Caco-2 (cell line): ENCODE measurements around the gene PNLIPRP2. TPM values are rescaled to one million over a fixed set of nuclear protein-coding genes. Genes with fewer than 3 reads are reported as not detected.

Experiments
- BruUV-seq: library from RNA; stranded (reverse); fragments of 400-500 nt; replicated peaks from 2 replicates; lab custom pipeline; 2021; lab: Mats Ljungman, UMichigan
- CTCF ChIA-PET: fragments of 300-600 bp; sonication (Branson Sonifier 250); formaldehyde crosslinking; loops from one replicate; lab custom pipeline; 2022; ENCODE audit warnings: antibody characterized with exemption; lab: Charles Lee
- POLR2A ChIA-PET: fragments of 300-600 bp; sonication (Branson Sonifier 250); formaldehyde crosslinking; loops from one replicate; lab custom pipeline; 2022; ENCODE audit warnings: antibody characterized with exemption; lab: Charles Lee
- DNase-seq, 2 experiments: peaks; one replicate each; pipeline versions ENCODE4 v3.0.0 to v3.0.0-alpha.2; 2020 to 2022
- H3K27me3 ChIP-seq: replicated peaks from 2 replicates; pipeline ENCODE4 v1.6.0; 2011; ENCODE audit warnings: low read length; ENCODE audit not compliant: control insufficient read depth, insufficient read depth
- H3K36me3 ChIP-seq: 2 replicates; pipeline ENCODE4 v1.5.1; 2011; ENCODE audit warnings: low read length; ENCODE audit not compliant: control insufficient read depth, insufficient read depth
- H3K4me1 ChIP-seq: fragments of 250-450 bp; sonication (Bioruptor Pico); 2 replicates; pipeline ENCODE4 v1.5.1; 2020; ENCODE audit warnings: mild to moderate bottlenecking
- H3K4me3 ChIP-seq: 2 replicates; pipeline ENCODE4 v1.5.1; 2011; ENCODE audit warnings: low read depth, mild to moderate bottlenecking, control low read depth, low read length
- H3K9me3 ChIP-seq: fragments of 250-450 bp; sonication (Bioruptor Pico); 2 replicates; pipeline ENCODE4 v1.5.1; 2020; ENCODE audit warnings: mild to moderate bottlenecking, moderate library complexity
- H3K27ac Mint-ChIP-seq: one replicate; pipeline ENCODE4 v1.8.0; 2022; ENCODE audit warnings: mixed read lengths; ENCODE audit not compliant: unreplicated experiment
- H3K27me3 Mint-ChIP-seq: one replicate; pipeline ENCODE4 v1.8.0; 2022; ENCODE audit warnings: mixed read lengths; ENCODE audit not compliant: insufficient read depth, unreplicated experiment
- H3K36me3 Mint-ChIP-seq: one replicate; pipeline ENCODE4 v1.8.0; 2022; ENCODE audit warnings: mild to moderate bottlenecking, mixed read lengths; ENCODE audit not compliant: insufficient read depth, unreplicated experiment
- H3K4me1 Mint-ChIP-seq: one replicate; pipeline ENCODE4 v1.8.0; 2022; ENCODE audit warnings: low read depth, mixed read lengths; ENCODE audit not compliant: unreplicated experiment
- H3K4me3 Mint-ChIP-seq: one replicate; pipeline ENCODE4 v1.8.0; 2022; ENCODE audit warnings: mild to moderate bottlenecking, moderate library complexity, mixed read lengths; ENCODE audit not compliant: unreplicated experiment
- H3K9me3 Mint-ChIP-seq: one replicate; pipeline ENCODE4 v1.8.0; 2022; ENCODE audit warnings: mixed read lengths; ENCODE audit not compliant: unreplicated experiment
- CTCF ChIP-seq, 2 experiments: fragments of 200-600 bp in 1 of 2; IDR thresholded peaks; 1 replicate in 1 of 2; 2 replicates in 1 of 2; pipeline versions ENCODE4 v1.5.1 to v1.8.0; 2011 to 2022; ENCODE audit warnings: antibody characterized with exemption in 1 of 2, control low read depth in 1 of 2, inconsistent platforms in 1 of 2, low read depth in 1 of 2, low read length in 1 of 2, mild to moderate bottlenecking in 1 of 2, moderate library complexity in 1 of 2; ENCODE audit not compliant: insufficient read depth in 1 of 2, severe bottlenecking in 1 of 2, unreplicated experiment in 1 of 2
- intact Hi-C: fragments of 100-400 bp; cut with micrococcal nuclease; formaldehyde crosslinking; loops from one replicate; pipeline ENCODE4 v1.10.0; 2022; ENCODE audit not compliant: unreplicated experiment
- total RNA-seq: library from RNA; stranded (reverse); gene quantifications from 2 replicates; pipeline ENCODE4 v1.2.3, GENCODE V29; 2022

The PNLIPRP2 gene
- total RNA-seq, 1 experiment from 2014 or later: 1.00 TPM

GRCh38 chr10:116615199-116615776, 5.5 kb upstream of the PNLIPRP2 start:
- no peaks in the 10 kb centered on the region for H3K36me3 Mint-ChIP-seq
- Histone ChIP-seq H3K4me1 (peaks cover 8% of the 10 kb centered on the region), H3K9me3 (no peaks in the 10 kb centered on the region; the same call in 1 of the 2 replicates), H3K4me3 (no peak overlapping the region), H3K36me3 (no peaks in the 10 kb centered on the region), H3K27me3 (no peaks in the 10 kb centered on the region)
- no TSS peak for BruUV-seq
- no peaks in the 10 kb centered on the region for H3K9me3 Mint-ChIP-seq
- H3K4me3 Mint-ChIP-seq: no peak overlapping the region
- intact Hi-C loops: no loop called here
- no peak for TF ChIP-seq CTCF (IDR thresholded peaks at IDR 0.05; ENCODE audit: insufficient read depth in 1 of 2, low read depth in 1 of 2, low read length in 1 of 2, severe bottlenecking in 1 of 2, unreplicated experiment in 1 of 2)
- H3K27ac Mint-ChIP-seq: no peak overlapping the region
- DNase-seq: no peak
- H3K4me1 Mint-ChIP-seq: peaks cover 1% of the 10 kb centered on the region
- ChIA-PET POLR2A (no interaction called here), CTCF (no interaction called here)
- H3K27me3 Mint-ChIP-seq: no peaks in the 10 kb centered on the region

DNA sequence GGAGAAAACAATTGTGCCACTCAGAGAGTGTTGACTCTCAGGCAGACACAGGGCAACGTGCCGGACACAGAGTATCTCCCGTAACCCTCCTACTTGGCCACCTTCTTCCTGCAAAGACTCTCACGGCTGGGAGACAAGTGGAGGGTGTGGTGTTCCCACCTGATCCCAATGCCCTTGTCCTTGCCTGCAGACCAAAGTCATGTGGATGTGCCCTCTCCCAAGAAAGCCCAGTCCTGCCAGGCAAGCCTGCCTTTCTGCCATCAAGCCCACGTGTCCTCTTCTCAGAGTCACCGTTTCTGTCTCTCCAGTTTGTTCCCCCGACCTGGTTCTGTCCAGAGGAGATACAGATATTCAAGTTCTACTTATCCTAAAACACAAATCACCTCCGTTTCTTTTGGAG, 723 bp downstream of the PNLIPRP2 start:
- Histone ChIP-seq H3K36me3 (no peaks in the 10 kb centered on the region), H3K27me3 (no peaks in the 10 kb centered on the region), H3K4me3 (no peak overlapping the region), H3K4me1 (peaks cover 19% of the 10 kb centered on the region), H3K9me3 (no peaks in the 10 kb centered on the region; the same call in 1 of the 2 replicates)
- DNase-seq: no peak
- POLR2A ChIA-PET: no interaction called here
- intact Hi-C loops: loop anchor here (10.0 kb wide), 1 partner anchor 553 kb away; no protein-coding TSS in a partner anchor
- TF ChIP-seq CTCF (IDR thresholded peaks at IDR 0.05; ENCODE audit: insufficient read depth in 1 of 2, low read depth in 1 of 2, low read length in 1 of 2, severe bottlenecking in 1 of 2, unreplicated experiment in 1 of 2): no peak
- Mint-ChIP-seq H3K4me1 (peaks cover 15% of the 10 kb centered on the region), H3K36me3 (no peaks in the 10 kb centered on the region), H3K4me3 (no peak overlapping the region), H3K27me3 (no peaks in the 10 kb centered on the region), H3K9me3 (peaks cover 12% of the 10 kb centered on the region), H3K27ac (no peak overlapping the region)
- no TSS peak for BruUV-seq
- CTCF ChIA-PET: no interaction called here

DNA sequence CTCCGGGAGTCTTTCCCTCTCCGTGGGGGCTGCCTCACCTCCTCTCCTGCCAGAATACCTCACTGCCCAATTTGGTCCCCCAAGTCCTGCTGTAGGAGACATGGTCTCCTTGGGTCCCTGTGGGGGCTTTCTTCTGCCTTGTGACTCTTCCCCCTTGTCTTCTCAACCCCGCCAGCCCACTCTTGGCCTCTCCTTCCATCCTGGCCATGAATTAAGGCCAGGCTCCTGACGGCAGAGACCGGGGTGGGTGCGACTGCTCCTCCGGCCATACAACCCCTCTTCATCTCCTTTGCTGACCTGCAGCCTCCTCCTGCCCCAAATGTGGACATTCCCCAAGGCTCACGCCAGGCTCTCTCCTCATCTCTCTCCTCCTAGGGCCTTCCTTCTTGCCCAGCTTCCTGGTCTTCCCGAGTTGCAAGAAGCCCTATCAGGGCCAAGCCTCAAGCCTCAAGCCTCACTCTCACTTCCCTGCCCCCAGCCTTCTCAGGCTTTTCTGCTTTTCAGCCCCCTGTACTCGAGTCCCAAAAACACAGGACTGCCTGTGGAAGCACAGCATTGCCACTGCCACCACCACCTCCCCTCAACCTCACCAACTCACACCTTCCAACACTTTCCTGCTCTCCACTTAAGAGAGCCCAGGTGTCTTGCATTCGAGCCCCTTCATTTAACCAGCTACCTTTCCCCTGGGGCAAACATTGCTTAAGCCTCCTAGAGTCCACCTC, 1.3 kb downstream of the PNLIPRP2 start:
- Mint-ChIP-seq H3K4me1 (peaks cover 15% of the 10 kb centered on the region), H3K27ac (no peak overlapping the region), H3K4me3 (no peak overlapping the region), H3K9me3 (peaks cover 12% of the 10 kb centered on the region), H3K36me3 (no peaks in the 10 kb centered on the region), H3K27me3 (no peaks in the 10 kb centered on the region)
- CTCF ChIA-PET: no interaction called here
- no peak for DNase-seq
- no peak for TF ChIP-seq CTCF (IDR thresholded peaks at IDR 0.05; ENCODE audit: insufficient read depth in 1 of 2, low read depth in 1 of 2, low read length in 1 of 2, severe bottlenecking in 1 of 2, unreplicated experiment in 1 of 2)
- POLR2A ChIA-PET: no interaction called here
- Histone ChIP-seq H3K9me3 (no peaks in the 10 kb centered on the region; the same call in 1 of the 2 replicates), H3K4me3 (no peak overlapping the region), H3K4me1 (peaks cover 19% of the 10 kb centered on the region), H3K36me3 (no peaks in the 10 kb centered on the region), H3K27me3 (no peaks in the 10 kb centered on the region)
- intact Hi-C loops: loop anchor here (10.0 kb wide), 1 partner anchor 553 kb away; no protein-coding TSS in a partner anchor
- no TSS peak for BruUV-seq
